ENCODE measurements around the gene CADM2.
A peak's percentile ranks its signal among the peaks of the same experiment; 100 is the strongest.
"Not testable (repeated sequence)": the region's sequence is repeated elsewhere in the genome, so short reads cannot be mapped to it uniquely, and the experiment has no call there.

The CADM2 gene

DNA sequence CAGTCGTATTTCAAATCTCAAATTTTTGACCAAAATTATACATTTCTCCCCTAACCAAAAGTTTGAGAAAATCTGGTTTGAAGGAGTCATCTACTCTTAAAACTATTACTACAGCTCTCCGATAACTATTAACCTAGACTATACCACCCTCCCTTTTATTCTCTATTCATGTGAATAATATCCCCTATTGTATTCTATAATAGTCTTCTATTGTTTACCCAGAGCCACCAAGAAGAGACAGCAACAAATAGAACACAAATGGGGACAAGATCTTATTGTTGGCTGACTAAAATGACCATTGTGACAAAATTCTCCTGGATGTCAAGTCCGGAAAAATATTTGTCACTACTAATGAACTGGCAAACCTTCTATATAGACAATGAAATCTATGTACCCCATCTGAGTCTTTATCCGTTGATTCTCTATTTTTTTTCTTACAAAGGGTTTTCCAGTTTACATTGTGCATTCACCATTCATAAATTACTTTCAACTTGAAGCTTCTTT lies 618.0 kb downstream of the CADM2 start:
- no peak for DNase-seq

DNA sequence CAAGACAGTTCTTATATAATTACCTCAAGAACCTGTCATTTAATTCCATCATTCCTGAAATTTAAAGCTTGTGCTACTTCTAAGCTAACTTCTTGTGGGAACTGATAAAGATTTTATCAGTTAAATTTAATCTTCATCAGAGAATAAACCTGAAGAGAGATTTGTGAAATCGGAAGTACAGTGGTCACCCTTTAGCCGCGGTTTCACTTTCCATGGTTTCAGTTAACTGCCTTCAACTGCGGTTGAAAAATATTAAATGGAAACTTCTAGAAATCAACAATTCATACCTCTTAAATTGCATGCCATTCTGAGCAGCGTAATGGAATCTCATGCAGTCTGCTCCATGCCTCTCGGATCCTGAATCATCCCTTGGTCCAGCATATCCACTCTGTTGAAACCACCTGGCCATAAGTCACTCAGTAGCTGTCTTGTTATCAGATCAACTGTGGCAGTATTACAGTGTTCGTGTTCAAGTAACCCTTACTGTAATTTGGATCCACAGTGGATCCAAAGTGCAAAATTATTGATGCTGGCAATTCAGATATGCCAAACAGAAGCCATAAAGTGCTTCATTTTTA lies 626.1 kb downstream of the CADM2 start:
- no peak for DNase-seq

DNA sequence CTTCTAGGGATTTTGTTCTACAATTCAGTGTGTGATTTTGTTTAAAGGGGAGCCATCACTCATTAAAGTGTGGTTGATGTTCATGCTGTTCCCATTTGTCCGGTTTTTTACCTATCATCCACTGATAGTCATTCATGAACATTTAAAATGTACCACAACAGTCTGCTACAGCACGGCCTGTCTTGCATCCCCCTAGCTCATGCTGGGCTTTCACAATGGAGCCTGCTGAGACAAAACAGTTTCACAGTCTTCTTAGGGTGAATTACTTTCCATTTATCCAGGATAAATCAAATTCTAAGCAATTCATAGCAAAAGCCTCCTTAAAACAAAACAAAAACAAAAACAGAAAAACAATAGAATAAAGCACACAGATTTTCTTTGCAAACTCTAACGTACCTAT lies 627.2 kb downstream of the CADM2 start:
- DNase-seq: peak; percentile 22

DNA sequence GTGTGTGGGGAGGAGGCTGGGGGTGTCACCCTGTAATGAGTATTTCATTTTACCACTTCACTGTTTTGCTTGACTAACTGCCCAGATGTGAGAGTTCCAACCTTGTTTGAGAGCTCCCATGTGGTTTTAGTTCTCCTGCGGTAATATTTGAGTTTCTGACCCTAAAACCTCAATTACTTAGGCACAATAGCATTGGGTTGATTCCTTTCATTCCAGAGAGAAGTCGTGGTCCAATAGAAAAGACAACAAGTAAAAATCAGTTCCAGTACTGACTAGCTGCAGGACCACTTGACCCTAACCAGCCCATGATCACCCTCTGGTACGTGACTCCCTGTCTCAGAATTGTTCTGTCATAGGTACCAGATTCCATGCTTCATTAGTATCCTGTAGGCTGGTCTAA lies 630.4 kb downstream of the CADM2 start:
- DNase-seq: no peak

DNA sequence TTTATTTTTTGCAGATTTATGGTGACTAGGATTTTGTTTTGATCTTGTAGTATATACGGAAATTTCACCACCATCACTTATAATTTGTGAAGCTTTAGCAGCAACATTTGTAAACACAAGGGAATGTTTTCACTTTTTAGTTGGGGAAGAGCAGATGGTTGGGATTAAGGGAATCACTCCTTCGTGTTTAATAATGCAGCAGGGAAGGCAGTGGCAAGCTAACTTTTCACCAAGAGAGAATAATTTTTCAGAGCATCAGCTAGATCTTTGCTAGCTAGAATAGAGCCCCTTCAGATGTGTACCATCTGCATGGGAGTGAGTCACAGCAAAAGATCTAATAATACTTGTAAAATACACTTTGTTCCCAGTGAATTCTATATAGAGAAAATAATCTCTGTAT lies 632.7 kb downstream of the CADM2 start:
- DNase-seq: no peak

DNA sequence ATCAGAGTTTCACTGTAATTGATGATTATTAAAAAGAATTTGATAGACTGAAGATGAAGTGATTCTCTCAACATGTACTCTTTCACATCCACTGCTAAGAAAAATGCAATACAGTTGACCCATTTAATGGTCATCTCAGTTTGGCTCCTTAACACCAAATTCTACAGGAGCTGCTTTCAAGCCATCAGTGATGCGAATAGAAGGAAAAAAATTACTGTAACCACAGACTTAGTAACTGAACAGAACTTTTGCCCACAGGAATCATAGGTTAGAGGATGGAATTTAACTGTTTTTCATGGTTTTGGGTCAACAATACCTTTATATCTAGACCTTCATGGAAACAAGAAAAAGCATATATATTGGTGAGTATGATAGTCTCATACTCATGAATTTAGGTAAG lies 633.5 kb downstream of the CADM2 start:
- DNase-seq: no peak

DNA sequence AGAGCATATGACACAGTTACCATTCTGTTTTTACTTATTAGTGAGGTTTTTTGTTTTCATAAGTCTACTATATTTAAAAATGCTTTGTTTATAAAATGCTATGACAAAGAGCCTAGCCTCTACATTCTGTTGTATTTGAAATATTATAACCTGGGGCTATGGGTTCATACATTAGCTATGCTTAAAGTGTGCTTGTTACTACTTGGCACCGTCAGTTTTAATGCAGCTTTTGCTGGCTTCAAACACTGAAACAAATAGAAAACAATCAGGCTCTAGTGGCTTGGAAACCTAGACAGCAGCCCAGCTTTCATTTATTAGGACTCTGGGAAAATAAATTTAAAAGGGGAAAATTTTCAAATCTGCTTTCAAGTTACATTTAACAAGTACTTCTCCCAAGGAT lies 635.9 kb downstream of the CADM2 start:
- DNase-seq: no peak

DNA sequence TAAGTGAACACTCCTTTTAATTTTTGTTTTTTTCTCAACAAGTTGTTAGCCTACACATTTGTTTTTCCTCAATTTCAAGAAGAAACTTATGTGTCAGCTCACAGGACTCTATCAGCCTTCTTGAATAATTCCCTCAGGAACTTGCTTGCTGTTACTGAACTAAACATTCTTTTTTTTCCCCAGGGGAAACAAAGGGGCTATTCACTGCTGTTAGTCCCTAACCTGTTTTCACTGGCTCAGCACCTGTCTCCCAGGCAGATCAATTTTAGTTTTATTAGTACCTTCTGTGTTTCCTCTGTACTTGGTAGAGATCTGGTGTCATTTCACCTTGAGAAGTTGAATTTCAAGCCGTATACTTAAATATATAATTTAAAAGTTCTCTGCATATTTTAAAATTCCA lies 644.6 kb downstream of the CADM2 start:
- no peak for DNase-seq

DNA sequence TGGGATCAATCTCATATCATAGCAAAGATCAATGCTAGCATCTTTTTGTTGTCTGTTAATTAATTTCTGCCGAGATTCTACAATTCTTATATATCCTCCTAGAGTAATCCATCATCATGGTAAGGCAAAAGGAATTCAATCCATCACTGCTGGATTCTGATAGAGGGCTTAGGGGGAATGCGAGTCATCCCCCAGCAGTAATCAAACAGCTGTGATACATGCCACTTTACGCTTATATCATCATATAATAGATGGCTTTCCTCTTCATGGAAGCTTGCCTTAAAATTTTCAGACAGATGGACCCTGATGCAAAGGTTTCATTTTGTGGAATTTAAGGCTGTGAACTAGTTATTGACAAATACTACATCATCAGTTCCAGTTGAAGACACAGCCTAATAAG lies 645.9 kb downstream of the CADM2 start:
- DNase-seq: no peak

DNA sequence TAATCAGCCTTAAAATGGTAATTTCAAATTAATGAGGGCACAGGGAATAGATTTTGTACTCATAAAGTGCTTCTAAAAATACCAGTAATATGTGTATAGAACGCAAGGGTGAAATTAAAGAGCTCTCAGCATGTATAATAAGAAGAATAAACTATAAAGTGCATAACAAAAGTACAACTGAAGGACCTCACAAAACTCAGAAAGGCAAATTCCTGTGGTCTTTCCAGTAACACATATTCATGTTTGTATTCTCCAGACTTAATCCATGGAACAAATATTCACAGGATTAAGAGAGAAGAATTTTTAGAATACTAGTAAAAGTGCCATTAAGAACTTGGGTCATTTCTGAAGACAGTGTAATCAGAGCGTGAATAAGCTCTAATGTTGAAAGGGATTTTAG lies 646.3 kb downstream of the CADM2 start:
- DNase-seq: no peak

DNA sequence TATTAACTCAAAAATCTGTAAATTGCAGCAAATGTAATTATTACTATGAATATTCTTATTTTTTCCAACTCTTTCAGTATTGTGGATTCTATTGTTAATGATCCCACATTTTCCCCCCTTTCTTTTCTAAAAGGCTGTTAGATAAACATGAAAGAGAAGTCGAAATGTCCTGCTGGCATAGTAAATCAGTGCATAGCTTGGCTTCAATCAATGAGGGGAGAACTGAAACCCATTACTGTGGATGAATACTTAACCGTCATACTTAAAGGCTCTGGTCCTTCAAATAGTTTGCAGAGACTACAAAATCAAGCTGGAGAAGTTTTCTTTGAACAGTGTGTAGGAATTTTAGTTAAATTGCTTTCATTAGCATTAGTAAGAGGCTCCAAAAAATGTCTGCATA lies 667.9 kb downstream of the CADM2 start:
- no peak for DNase-seq

DNA sequence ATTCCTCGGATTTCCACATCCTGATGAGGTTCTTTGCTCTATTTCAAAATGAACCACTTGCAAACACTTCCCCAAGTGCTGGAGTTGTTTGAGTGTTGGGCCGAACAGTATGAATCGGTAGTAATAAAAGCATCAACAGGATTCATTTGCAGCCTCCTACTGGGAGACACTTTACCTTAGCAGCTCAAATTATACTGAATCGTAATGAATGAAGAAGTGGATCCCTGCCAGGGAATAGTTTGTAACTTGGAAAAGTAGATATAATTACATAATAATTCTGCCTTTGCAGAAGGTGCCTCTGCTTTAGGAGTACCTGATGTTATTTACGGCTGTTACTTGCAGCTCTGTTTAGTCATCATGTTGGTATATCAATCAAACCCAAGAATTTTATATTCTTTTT lies 669.1 kb downstream of the CADM2 start:
- DNase-seq: no peak

DNA sequence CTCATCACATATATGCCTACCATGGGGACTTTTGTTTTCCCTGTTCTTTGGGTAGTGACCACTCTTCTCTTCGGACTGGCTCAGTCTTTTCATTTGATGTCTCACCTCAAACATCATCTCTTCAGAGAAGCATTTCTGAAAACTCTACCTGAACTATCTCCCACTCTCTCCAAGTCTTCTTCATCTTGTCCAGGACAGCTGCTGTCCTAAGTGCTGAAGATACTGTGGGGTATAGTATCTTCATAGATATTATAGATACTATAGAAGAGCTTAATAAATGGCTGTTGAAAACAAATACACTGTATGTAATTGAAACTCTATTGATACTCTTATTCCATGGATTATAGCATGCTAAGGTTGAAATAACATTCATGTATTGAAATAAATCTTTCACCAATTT lies 672.3 kb downstream of the CADM2 start:
- DNase-seq: no peak

DNA sequence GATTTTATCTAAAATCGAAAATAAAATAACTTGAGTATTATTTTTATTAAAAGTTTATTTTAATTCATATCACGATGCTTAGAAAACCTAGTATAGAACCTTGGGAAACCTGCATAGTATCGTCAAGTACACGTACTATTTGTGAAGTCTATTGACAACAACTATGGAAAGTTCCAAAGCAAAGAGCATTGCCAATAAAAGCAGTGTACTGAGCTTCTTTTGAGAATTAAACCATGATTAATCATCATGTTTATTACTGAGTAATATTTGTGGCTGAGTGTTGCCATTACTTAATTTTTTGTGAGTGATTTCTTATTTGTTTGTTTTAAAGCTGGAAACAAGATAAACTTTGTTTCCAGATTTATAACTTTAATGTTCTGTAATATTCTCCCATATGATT lies 674.1 kb downstream of the CADM2 start:
- DNase-seq: no peak

DNA sequence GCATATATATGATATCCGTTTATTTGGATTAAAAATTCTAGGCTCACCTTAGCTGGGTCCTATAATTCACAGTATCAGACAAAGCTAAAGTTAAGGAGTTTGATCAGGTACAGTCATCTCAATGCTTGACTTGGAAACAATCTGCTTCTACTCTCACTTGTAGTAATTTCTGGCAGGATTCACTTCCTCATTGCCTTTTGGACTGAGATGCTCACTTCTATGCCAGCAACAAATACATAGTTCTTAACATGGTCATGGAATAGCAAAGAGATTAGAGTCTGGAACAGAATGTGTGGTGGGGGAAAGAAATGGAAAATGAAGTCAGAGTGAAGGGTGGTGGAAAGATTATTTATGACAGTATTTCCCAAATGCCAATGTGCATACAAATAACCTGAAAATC lies 693.6 kb downstream of the CADM2 start:
- no peak for DNase-seq

DNA sequence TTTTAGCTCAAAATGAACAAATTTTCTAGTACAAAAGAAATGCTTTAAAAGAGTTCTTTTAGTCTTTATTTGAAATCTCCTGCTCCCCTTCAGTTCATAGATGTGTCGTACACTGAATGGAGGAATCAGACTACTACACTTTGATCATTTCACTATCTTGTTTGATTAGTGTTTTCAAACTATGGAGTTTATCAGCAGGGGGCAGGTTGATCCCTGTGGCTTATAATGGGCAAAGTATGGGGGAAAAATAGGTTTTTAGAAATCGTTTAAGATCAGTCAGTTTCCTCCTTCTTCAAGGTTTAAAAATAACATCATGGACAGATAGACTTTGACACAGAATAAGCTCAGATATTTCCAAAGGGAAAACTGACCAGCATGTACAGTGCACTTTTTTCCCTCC lies 701.7 kb downstream of the CADM2 start:
- DNase-seq: no peak

DNA sequence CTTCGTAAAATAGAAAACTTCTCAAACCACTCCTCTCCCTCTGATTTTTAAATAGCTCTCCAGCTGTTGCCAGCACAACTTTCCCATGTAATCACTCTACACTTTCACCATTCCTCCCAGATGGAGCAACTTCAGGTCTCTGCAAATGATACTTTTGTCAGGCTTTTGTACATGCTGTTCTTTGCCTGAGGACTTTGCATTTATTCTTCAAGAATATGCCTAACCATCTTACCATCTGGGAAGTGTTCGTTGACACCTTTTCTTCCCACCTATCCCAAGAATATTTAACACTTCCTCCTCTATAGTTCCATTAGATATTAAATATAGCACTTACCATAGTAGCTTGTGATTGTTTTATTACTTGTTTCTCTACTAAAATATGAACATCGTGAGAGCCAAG lies 703.7 kb downstream of the CADM2 start:
- no peak for DNase-seq

DNA sequence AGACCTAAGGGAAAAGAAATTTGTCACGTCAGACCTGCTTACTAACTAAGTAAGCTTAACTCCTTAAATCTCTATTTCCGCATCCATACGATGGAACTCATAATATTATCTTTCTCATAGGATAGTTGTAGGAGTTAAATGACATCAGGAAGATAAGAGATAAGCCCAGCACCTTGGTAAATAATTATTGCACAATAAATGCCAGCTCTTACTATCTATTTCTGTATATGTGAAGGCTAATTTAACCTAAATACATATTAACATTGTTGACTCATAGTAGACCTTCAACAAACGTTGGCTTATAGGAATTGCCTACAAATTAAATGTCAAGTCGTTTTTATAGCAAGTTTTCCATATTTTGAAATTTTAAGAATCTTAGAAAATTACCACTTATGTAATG lies 709.0 kb downstream of the CADM2 start:
- no peak for DNase-seq

DNA sequence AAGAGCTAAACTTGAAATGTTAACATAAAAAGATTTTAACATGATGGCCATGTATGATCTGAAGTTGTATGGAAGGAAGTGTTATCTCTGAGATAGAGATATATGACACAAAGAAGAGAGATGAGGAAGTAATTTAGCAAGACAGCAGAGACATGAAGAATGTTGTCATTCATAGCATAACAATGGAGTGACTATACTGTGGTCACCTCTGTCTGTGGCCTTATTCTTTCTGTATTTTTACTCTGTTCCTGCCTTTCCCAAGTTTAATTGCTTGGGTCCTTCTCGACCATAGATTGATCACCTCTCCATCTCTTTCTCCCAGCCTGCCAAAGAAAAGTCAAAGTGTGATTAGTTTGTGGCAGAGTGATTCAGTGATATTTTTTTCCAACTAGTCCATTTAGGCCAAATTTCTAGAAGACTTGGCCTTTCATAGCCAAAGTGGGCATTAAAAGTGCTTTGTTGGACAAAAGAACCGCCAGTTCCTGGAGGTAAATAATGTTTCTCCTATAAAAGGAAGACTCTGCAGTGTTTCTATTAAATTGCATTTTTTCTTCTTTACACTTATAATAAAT lies 711.9 kb downstream of the CADM2 start:
- no peak for DNase-seq

DNA sequence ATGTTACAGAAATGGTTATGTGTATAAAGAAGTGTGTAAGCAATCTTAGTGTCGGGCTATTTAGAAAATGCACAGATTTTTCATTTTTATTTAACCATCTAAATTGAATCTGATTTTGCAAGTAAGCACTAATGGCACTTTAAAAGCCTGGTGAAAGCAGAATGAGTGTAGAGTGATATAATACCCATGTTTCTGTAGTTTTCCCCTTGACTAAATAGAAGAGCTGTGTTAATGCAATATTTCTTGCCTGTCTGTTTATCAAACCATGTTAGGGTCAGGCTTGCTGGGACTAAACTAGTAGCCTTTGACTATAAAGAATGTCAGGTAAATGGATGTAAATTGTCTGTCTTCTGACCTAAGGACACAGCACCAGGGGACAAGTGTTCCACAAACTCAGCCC lies 714.0 kb downstream of the CADM2 start:
- no peak for DNase-seq

DNA sequence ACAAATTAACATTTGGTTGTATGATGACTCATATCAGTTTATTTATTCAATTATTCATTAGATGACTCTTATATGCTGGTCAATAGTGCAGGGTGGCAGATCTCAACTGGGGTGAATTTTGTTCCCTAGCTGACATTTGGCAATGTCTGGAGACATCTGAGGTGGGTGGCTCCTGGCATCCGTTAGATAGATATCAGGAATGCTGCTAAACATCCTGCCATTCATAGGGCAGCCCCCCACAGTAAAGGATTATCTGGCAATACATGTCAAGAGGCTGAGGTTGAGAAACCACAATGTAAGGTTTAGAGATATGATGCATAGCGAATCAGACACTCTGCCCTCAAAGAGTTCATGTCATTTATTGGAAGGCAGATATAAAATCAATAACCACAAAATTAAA lies 719.9 kb downstream of the CADM2 start:
- DNase-seq: no peak

DNA sequence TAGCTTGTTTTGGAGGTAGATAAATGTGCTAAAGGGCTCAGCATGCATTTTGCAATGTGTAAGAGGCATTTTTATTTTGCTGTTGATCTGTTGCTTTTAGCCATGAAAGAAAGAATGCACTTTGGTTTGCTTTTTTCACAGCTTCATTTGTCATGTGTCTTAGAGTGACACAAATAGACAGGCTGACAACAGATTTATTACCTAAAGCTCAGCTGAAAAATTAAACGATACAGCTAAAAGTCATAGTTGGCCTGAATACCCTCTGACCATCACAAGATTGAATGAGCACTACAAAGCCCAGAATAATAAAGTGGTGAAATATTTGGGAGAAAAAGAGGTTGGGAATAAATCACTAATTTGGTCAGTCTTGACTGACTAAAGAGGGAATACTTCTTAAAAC lies 723.1 kb downstream of the CADM2 start:
- DNase-seq: no peak

DNA sequence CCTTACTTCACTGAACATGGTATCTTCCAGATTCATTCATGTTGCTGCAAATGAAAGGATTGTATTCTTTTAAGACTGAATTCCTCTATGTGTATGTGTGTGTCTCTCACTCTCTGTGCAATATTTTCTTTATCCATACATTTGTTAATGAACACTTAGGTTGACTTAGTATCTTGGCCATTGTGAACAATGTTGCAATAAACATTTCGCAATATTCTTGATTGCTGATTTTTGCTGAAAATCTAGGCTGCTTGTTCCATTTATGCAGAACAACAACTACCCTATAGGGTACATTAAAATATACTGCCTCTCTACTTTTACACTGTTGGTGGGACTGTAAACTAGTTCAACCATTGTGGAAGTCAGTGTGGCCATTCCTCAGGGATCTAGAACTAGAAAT lies 732.4 kb downstream of the CADM2 start:
- no peak for DNase-seq

DNA sequence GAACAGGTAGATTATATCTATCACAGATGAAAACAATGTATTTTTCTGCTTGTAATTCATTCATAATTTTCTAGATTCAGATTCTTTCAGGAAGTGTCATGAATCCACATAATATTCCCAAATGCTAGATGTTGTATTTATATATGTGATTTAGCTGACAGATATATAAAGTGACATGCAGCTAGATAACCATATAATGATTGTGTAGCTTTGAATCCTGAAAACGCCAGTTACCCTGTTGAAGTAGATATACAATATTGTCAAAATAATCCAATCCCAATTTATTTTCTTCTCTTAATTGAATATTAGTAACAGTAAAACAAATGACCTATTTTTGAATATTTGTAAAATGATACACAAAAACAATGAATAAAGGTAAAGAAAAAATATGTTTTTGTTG lies 738.4 kb downstream of the CADM2 start:
- no peak for DNase-seq

DNA sequence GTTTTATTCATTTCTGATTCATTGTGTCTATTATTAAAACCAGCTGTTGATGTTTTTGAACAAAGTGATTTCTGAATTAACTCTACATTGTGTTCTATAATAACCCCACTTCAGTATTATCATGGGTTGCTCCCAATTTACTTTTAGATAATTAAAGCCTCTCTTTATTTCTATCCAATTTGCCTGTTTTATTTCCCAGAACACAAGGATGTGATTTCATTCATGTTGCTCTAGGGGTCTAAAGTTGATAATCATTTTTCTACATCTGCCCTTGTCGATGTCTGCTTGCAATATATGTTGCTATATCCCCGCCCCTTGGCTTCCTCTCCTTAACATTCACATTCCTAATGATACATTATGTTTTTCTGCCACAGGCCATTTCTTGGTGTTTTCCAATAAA lies 747.3 kb downstream of the CADM2 start:
- DNase-seq: no peak

DNA sequence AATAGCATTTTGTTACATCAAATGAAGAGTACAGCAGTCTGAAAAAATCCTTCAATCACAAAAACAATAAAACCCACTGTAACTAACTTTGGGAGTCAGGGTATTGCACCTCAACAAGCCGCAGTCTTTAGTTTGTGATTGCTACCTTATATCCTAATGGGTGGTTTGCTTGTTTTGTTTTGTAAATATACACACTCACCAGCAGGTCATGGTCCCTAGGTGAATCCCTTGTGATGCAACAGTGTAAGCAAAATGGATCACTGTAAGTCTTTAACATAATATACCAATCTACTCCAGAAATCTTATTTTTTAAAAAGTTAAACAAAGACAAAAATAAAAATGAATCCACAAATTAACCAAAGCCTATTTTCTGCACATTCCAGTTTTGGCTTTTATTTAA lies 749.5 kb downstream of the CADM2 start:
- not testable (repeated sequence) for DNase-seq

Data from COR-L47 (cell line).